ENCODE measurements around the gene RNASE8. TPM values are rescaled to one million over a fixed set of nuclear protein-coding genes. Genes with fewer than 3 reads are reported as not detected.

The RNASE8 gene
- polyA plus RNA-seq, 1 donor from 2014 or later, result not detected

DNA sequence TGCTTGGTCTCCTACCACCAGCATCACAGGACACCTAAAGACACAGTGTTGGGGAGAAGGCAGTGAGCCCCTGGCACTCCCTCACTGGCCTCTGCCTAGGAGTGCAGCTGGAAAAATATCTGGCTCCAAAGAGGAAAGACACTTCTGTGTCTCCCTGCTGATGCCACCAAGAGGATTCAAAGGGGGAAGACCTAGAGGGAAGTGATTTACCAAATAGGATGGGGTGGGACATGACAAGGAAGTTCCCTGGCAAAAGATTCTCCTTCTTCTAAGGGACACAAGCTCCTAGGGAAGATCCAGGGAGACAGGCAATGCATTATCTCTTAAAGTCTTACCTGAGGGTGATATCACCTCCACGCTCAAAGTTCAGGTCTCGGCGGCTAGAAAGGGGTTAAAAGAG is 38.8 kb upstream of the RNASE8 start:
- H3K79me2 ChIP-seq (replicated peaks; ENCODE audit: insufficient read depth, low read length), result no peaks in the 10 kb centered on the region
- TF ChIP-seq POLR2AphosphoS5 (IDR thresholded peaks at IDR 0.05) (no peak), EZH2 (IDR thresholded peaks at IDR 0.05; ENCODE audit: borderline replicate concordance, insufficient read depth, low read length, poor library complexity, severe bottlenecking) (no peak), MXI1 (conservative IDR thresholded peaks at IDR 0.05; ENCODE audit: poor library complexity, severe bottlenecking) (no peak), TAF1 (IDR thresholded peaks at IDR 0.05; ENCODE audit: low read depth) (no peak), RAD21 (conservative IDR thresholded peaks at IDR 0.05) (no peak), EP300 (conservative IDR thresholded peaks at IDR 0.05; ENCODE audit: poor library complexity, severe bottlenecking) (no peak), SMC3 (conservative IDR thresholded peaks at IDR 0.05; ENCODE audit: poor library complexity) (no peak)
- TF ChIP-seq, protein P1, sequence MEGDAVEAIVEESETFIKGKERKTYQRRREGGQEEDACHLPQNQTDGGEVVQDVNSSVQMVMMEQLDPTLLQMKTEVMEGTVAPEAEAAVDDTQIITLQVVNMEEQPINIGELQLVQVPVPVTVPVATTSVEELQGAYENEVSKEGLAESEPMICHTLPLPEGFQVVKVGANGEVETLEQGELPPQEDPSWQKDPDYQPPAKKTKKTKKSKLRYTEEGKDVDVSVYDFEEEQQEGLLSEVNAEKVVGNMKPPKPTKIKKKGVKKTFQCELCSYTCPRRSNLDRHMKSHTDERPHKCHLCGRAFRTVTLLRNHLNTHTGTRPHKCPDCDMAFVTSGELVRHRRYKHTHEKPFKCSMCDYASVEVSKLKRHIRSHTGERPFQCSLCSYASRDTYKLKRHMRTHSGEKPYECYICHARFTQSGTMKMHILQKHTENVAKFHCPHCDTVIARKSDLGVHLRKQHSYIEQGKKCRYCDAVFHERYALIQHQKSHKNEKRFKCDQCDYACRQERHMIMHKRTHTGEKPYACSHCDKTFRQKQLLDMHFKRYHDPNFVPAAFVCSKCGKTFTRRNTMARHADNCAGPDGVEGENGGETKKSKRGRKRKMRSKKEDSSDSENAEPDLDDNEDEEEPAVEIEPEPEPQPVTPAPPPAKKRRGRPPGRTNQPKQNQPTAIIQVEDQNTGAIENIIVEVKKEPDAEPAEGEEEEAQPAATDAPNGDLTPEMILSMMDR (IDR thresholded peaks at IDR 0.05; ENCODE audit: poor library complexity, severe bottlenecking), result no peak
- TF ChIP-seq, protein P2, sequence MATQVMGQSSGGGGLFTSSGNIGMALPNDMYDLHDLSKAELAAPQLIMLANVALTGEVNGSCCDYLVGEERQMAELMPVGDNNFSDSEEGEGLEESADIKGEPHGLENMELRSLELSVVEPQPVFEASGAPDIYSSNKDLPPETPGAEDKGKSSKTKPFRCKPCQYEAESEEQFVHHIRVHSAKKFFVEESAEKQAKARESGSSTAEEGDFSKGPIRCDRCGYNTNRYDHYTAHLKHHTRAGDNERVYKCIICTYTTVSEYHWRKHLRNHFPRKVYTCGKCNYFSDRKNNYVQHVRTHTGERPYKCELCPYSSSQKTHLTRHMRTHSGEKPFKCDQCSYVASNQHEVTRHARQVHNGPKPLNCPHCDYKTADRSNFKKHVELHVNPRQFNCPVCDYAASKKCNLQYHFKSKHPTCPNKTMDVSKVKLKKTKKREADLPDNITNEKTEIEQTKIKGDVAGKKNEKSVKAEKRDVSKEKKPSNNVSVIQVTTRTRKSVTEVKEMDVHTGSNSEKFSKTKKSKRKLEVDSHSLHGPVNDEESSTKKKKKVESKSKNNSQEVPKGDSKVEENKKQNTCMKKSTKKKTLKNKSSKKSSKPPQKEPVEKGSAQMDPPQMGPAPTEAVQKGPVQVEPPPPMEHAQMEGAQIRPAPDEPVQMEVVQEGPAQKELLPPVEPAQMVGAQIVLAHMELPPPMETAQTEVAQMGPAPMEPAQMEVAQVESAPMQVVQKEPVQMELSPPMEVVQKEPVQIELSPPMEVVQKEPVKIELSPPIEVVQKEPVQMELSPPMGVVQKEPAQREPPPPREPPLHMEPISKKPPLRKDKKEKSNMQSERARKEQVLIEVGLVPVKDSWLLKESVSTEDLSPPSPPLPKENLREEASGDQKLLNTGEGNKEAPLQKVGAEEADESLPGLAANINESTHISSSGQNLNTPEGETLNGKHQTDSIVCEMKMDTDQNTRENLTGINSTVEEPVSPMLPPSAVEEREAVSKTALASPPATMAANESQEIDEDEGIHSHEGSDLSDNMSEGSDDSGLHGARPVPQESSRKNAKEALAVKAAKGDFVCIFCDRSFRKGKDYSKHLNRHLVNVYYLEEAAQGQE (IDR thresholded peaks at IDR 0.05; ENCODE audit: borderline replicate concordance), result no peak
- no peak overlapping the region for H3K9ac ChIP-seq (ENCODE audit: low read length)
- no peaks in the 10 kb centered on the region for H3K9me3 ChIP-seq (ENCODE audit: low read length)
- no peaks in the 10 kb centered on the region for H3K9me2 ChIP-seq (ENCODE audit: insufficient read depth, low read length)
- no peak overlapping the region for H3K4me3 ChIP-seq (ENCODE audit: low read length)
- H3K27ac ChIP-seq (ENCODE audit: low read length), result no peak overlapping the region
- peaks cover 5% of the 10 kb centered on the region for H3K27me3 ChIP-seq (ENCODE audit: insufficient read depth, low read depth, low read length)
- H4K20me1 ChIP-seq (ENCODE audit: insufficient read depth), result no peaks in the 10 kb centered on the region
- H3F3A ChIP-seq (ENCODE audit: insufficient read depth, low read length, poor library complexity, severe bottlenecking), result no peaks in the 10 kb centered on the region
- no peak overlapping the region for H2AFZ ChIP-seq (ENCODE audit: low read depth, low read length)
- H3K4me2 ChIP-seq (ENCODE audit: low read length), result no peak overlapping the region
- H3K36me3 ChIP-seq (ENCODE audit: insufficient read depth, low read length), result no peaks in the 10 kb centered on the region

DNA sequence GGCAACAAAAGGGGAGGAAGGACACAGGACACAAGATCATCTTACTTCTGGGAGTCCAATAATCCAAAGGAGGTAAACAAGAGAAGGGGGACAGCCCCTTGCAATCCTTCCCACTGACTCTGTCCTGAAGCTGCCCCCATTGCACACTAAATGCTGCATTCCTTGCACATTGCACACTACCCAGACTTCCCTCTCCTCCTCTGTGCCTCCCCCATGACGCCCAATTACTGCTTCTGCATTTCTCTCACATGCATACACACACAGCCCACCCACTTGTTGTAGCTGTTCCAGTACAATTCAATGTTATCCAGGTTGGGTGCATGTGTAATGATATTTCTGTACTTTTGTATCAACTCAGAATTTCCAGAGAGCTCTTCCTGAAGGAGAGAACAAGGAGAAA is 38.3 kb upstream of the RNASE8 start:
- no peak overlapping the region for H3K4me3 ChIP-seq (ENCODE audit: low read length)
- H3K36me3 ChIP-seq (ENCODE audit: insufficient read depth, low read length), result no peaks in the 10 kb centered on the region
- H3K27ac ChIP-seq (ENCODE audit: low read length), result no peak overlapping the region

More for the DNA sequence above, 38.3 kb upstream of the RNASE8 start:
- H3K27me3 ChIP-seq (ENCODE audit: insufficient read depth, low read depth, low read length), result peaks cover 11% of the 10 kb centered on the region
- no peaks in the 10 kb centered on the region for H3K9me3 ChIP-seq (ENCODE audit: low read length)
- no peak for TF ChIP-seq EZH2 (IDR thresholded peaks at IDR 0.05; ENCODE audit: borderline replicate concordance, insufficient read depth, low read length, poor library complexity, severe bottlenecking)
- H3K4me2 ChIP-seq (ENCODE audit: low read length), result no peak overlapping the region
- no peak overlapping the region for H2AFZ ChIP-seq (ENCODE audit: low read depth, low read length)
- no peaks in the 10 kb centered on the region for H3F3A ChIP-seq (ENCODE audit: insufficient read depth, low read length, poor library complexity, severe bottlenecking)
- no peaks in the 10 kb centered on the region for H3K79me2 ChIP-seq (replicated peaks; ENCODE audit: insufficient read depth, low read length)
- no peaks in the 10 kb centered on the region for H3K9me2 ChIP-seq (ENCODE audit: insufficient read depth, low read length)
- H4K20me1 ChIP-seq (ENCODE audit: insufficient read depth), result no peaks in the 10 kb centered on the region
- H3K9ac ChIP-seq (ENCODE audit: low read length), result no peak overlapping the region
